ENCODE data around the gene ASPHD2. TPM values are rescaled to one million over a fixed set of nuclear protein-coding genes. Genes with fewer than 3 reads are reported as not detected.

The ASPHD2 gene
- total and polyA plus RNA-seq, 11 donors = 0.07 to 1.5 (median 0.14) TPM; not detected in 2

DNA sequence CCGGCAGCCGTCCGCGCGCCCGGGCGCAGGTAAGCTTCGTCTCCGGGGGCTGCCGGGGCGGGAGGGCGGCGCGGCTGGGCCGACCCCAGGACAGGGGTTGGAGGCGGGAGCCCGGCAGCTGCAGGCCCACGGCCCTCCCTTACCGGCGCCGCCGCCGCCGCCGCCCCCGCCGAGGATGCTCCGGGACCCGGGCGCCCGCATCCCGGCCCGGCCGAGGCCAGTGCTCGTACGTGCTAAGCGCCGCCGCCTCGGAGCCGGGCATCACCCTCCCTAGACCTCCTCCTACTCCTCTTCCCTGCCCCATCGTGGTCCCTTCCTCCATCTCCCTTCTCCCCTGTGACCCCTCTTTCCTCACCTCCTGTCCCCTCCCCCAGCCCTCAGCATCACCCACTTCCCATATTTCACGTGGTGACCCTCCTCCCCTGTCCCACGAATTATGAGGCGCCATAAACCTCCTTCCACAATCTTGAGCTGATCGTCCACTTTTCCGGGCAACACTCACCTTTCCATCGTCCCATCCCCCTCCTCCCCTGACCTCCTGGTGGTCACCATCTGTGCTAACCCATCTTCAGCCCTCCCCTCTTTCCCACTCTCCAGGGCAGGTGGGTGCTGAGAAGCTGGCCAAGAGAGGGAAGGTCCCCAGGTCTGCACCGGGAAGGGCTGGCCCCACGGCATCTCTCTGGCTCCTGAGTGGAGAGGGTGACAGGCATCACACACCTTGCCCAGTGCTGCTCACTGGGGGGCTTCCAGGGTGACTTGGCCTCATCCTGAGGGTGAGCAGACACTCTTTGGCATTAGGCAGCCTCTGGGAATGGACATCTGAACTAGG, 612 bp downstream of the ASPHD2 start:
- Histone ChIP-seq H3K27me3 (peaks cover 0 to 38% (median 9%) of the 10 kb centered on the region in 9 donors), H3K4me1 (peaks cover 0 to 41% (median 0%) of the 10 kb centered on the region in 12 donors), H3K4me3 (peak overlapping the region in 10 of 12 donors; percentile 21 to 67 (median 54)), H3K9me3 (no peaks in the 10 kb centered on the region), H3K27ac (no peak overlapping the region), H3K36me3 (peaks cover 0 to 9% (median 0%) of the 10 kb centered on the region in 9 donors)
- intact Hi-C loops (cut with DNase I) = no loop called here
- no peak for ATAC-seq
- DNase-seq = no peak
- 5 to 11% (median 6%) methylated on average over 34 to 50 of the region's 50 CpGs for WGBS, 4 donors
- TF ChIP-seq, protein P1, sequence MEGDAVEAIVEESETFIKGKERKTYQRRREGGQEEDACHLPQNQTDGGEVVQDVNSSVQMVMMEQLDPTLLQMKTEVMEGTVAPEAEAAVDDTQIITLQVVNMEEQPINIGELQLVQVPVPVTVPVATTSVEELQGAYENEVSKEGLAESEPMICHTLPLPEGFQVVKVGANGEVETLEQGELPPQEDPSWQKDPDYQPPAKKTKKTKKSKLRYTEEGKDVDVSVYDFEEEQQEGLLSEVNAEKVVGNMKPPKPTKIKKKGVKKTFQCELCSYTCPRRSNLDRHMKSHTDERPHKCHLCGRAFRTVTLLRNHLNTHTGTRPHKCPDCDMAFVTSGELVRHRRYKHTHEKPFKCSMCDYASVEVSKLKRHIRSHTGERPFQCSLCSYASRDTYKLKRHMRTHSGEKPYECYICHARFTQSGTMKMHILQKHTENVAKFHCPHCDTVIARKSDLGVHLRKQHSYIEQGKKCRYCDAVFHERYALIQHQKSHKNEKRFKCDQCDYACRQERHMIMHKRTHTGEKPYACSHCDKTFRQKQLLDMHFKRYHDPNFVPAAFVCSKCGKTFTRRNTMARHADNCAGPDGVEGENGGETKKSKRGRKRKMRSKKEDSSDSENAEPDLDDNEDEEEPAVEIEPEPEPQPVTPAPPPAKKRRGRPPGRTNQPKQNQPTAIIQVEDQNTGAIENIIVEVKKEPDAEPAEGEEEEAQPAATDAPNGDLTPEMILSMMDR (IDR thresholded peaks at IDR 0.05) = no peak
- TF ChIP-seq POLR2A (IDR thresholded peaks at IDR 0.05) = no peak

DNA sequence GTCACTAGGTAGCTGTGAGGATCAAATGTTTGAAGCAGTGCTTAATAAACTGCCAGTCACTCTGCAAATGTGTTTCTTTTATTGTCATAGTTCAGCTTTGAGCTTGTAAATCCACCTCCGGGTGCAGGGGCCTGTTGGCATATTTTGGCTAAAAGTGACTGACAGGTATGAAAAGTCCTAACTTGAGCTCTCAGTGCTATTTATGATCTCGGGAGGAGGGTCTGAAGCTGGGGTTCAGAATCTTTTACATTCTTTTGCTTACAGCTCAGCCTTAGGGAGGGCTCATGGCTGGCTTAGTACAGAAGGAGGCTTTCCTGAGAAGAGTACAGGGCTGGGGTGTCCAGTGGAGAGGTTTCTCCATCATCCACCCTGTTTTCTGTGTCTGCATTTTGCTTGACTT, 1.5 kb downstream of the ASPHD2 start:
- intact Hi-C loops (cut with DNase I) = no loop called here
- Histone ChIP-seq H3K9me3 (no peaks in the 10 kb centered on the region), H3K4me3 (peak overlapping the region in 1 of 12 donors; percentile 61), H3K27me3 (peaks cover 0 to 38% (median 9%) of the 10 kb centered on the region in 9 donors), H3K36me3 (peaks cover 0 to 9% (median 0%) of the 10 kb centered on the region in 9 donors), H3K27ac (peak overlapping the region in 1 of 12 donors; percentile 48), H3K4me1 (peaks cover 0 to 50% (median 0%) of the 10 kb centered on the region in 12 donors)
- ATAC-seq (no peak), DNase-seq (no peak)
- TF ChIP-seq, protein P1 (IDR thresholded peaks at IDR 0.05) = no peak
- TF ChIP-seq POLR2A (IDR thresholded peaks at IDR 0.05) = no peak
- 76 to 94% (median 81%) methylated on average over 2 of the region's 2 CpGs for WGBS, 4 donors

DNA sequence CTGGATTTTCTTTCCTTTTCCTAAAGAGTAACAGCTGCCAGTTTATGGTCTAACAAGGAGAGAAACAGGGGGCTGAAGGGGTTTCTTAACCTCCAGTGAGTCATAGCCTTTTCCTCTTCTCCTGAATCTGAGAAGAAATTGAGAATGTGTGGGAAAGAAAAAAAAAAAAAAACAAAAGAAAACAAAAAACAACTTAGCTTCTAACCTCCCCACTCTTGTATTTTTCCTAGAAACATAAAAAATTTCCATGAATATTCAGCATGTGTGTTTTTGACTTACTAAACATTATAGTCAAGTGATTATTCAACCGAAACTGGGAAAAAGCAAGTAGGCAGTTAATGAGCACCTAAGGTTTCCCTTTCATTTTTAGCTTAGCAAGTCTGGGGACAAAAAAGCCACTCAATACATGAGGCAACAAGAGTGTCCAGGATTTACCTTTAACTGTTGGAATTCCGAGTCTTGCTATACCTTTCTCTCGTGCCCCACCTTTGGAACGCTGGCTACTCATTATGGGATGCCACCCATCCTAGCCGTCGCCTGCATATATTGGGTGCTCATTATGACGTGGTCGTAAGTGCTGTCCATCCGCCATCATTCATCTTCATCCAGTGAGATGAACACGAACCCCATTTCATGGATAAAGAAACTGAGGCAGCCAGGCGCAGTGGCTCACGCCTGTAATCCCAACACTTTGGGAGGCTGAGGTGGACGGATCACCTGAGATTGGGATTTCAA, 2.4 kb downstream of the ASPHD2 start:
- peaks cover 0 to 54% (median 0%) of the 10 kb centered on the region in 12 donors for H3K4me1 ChIP-seq
- no peaks in the 10 kb centered on the region for H3K9me3 ChIP-seq
- DNase-seq = no peak
- intact Hi-C loops (cut with DNase I) = no loop called here
- H3K36me3 ChIP-seq = peaks cover 0 to 9% (median 0%) of the 10 kb centered on the region in 9 donors
- H3K27me3 ChIP-seq = peaks cover 0 to 38% (median 9%) of the 10 kb centered on the region in 9 donors
- peak overlapping the region in 1 of 12 donors; percentile 48 for H3K27ac ChIP-seq
- no peak for TF ChIP-seq POLR2A (IDR thresholded peaks at IDR 0.05)
- TF ChIP-seq, protein P1 (IDR thresholded peaks at IDR 0.05) = no peak
- WGBS, 4 donors = 91 to 93% (median 92%) methylated on average over 13 of the region's 13 CpGs
- no peak overlapping the region for H3K4me3 ChIP-seq
- ATAC-seq = no peak
